ENCODE measurements around the gene TNS3. TPM values are rescaled to one million over a fixed set of nuclear protein-coding genes. Genes with fewer than 3 reads are reported as not detected.
A peak's percentile ranks its signal among the peaks of the same experiment; 100 is the strongest.

TNS3 gene
- polyA plus RNA-seq, 3 donors: 5.2 to 30.3 (median 7.9) TPM

GRCh38 chr7:47540387-47541350 lies 41.2 kb downstream of the TNS3 start:
- H2AFZ ChIP-seq (ENCODE audit: insufficient read depth, low read depth, low read length, poor library complexity, severe bottlenecking): no peak overlapping the region
- peaks cover 0 to 16% of the 10 kb centered on the region in 2 donors for H3K27me3 ChIP-seq (ENCODE audit: control insufficient read depth in 2 of 2, insufficient read depth in 2 of 2, low read length in 2 of 2)
- H3K4me3 Mint-ChIP-seq: no peak overlapping the region
- H3K9me3 Mint-ChIP-seq: peaks cover 0 to 3% (median 0%) of the 10 kb centered on the region in 7 donors
- WGBS (ENCODE audit: insufficient coverage): 77% methylated on average over 13 of the region's 22 CpGs
- peaks cover 57% of the 10 kb centered on the region for H3K4me1 Mint-ChIP-seq
- no peak for DNase-seq
- peaks cover 56 to 57% of the 10 kb centered on the region in 2 donors for H3K36me3 Mint-ChIP-seq
- H4K20me1 ChIP-seq (ENCODE audit: insufficient read depth, low read length): peaks cover 100% of the 10 kb centered on the region
- H3K27ac Mint-ChIP-seq: peak overlapping the region in 5 of 7 donors; percentile 6 to 52 (median 45)
- peaks cover 7 to 17% of the 10 kb centered on the region in 2 donors for H3K4me1 ChIP-seq (ENCODE audit: control insufficient read depth in 1 of 2, insufficient read depth in 2 of 2, low read length in 2 of 2)
- no peak overlapping the region for H3K4me3 ChIP-seq (replicated peaks in 1 of 3; ENCODE audit: low read depth in 2 of 3, low read length in 3 of 3)
- H3K4me2 ChIP-seq (replicated peaks; ENCODE audit: extremely low read depth, low read length, poor library complexity, severe bottlenecking): no peak overlapping the region
- H3K79me2 ChIP-seq (ENCODE audit: insufficient read depth, low read length): peaks cover 97% of the 10 kb centered on the region
- intact Hi-C loops (cut with micrococcal nuclease): no loop called here
- H3K27ac ChIP-seq (ENCODE audit: low read depth in 1 of 2, low read length in 2 of 2): no peak overlapping the region
- no peaks in the 10 kb centered on the region for H3K9me3 ChIP-seq (replicated peaks in 1 of 2; ENCODE audit: control insufficient read depth in 1 of 2, insufficient read depth in 1 of 2, low read length in 2 of 2)
- no peak overlapping the region for H3K9ac ChIP-seq (ENCODE audit: insufficient read depth, low read length, poor library complexity, severe bottlenecking)
- H3K27me3 Mint-ChIP-seq (ENCODE audit: low read depth in 3 of 3): peaks cover 17 to 30% (median 24%) of the 10 kb centered on the region in 3 donors
- no peak for TF ChIP-seq CTCF (IDR thresholded peaks at IDR 0.05)
- peaks cover 2 to 28% of the 10 kb centered on the region in 2 donors for H3K36me3 ChIP-seq (replicated peaks in 1 of 2; ENCODE audit: control insufficient read depth in 1 of 2, insufficient read depth in 2 of 2, low read length in 2 of 2)

- peak overlapping the region in 1 of 7 donors; percentile 50 for H3K27ac Mint-ChIP-seq
- WGBS (ENCODE audit: insufficient coverage): 94% methylated on average over 3 of the region's 4 CpGs
- H3K36me3 Mint-ChIP-seq: peaks cover 59 to 62% of the 10 kb centered on the region in 2 donors
- H3K27me3 Mint-ChIP-seq (ENCODE audit: low read depth in 3 of 3): peaks cover 17 to 30% (median 24%) of the 10 kb centered on the region in 3 donors
- H3K9me3 Mint-ChIP-seq: peaks cover 0 to 3% (median under 1%) of the 10 kb centered on the region in 7 donors
- Histone ChIP-seq H3K9me3 (replicated peaks in 1 of 2; ENCODE audit: control insufficient read depth in 1 of 2, insufficient read depth in 1 of 2, low read length in 2 of 2) (no peaks in the 10 kb centered on the region), H3K4me1 (ENCODE audit: control insufficient read depth in 1 of 2, insufficient read depth in 2 of 2, low read length in 2 of 2) (peaks cover 7 to 17% of the 10 kb centered on the region in 2 donors), H3K27me3 (ENCODE audit: control insufficient read depth in 2 of 2, insufficient read depth in 2 of 2, low read length in 2 of 2) (peaks cover 0 to 16% of the 10 kb centered on the region in 2 donors), H4K20me1 (ENCODE audit: insufficient read depth, low read length) (peaks cover 100% of the 10 kb centered on the region), H3K9ac (ENCODE audit: insufficient read depth, low read length, poor library complexity, severe bottlenecking) (no peak overlapping the region), H3K4me2 (replicated peaks; ENCODE audit: extremely low read depth, low read length, poor library complexity, severe bottlenecking) (no peak overlapping the region), H3K36me3 (replicated peaks in 1 of 2; ENCODE audit: control insufficient read depth in 1 of 2, insufficient read depth in 2 of 2, low read length in 2 of 2) (peaks cover 2 to 29% of the 10 kb centered on the region in 2 donors), H3K4me3 (replicated peaks in 1 of 3; ENCODE audit: low read depth in 2 of 3, low read length in 3 of 3) (no peak overlapping the region), H3K79me2 (ENCODE audit: insufficient read depth, low read length) (peaks cover 97% of the 10 kb centered on the region), H2AFZ (ENCODE audit: insufficient read depth, low read depth, low read length, poor library complexity, severe bottlenecking) (no peak overlapping the region), H3K27ac (ENCODE audit: low read depth in 1 of 2, low read length in 2 of 2) (no peak overlapping the region)
- TF ChIP-seq CTCF (IDR thresholded peaks at IDR 0.05): no peak
- no peak for DNase-seq
- H3K4me3 Mint-ChIP-seq: no peak overlapping the region
- H3K4me1 Mint-ChIP-seq: peaks cover 62% of the 10 kb centered on the region
- intact Hi-C loops (cut with micrococcal nuclease): no loop called here
Measured at GRCh38 chr7:47540053-47540386, 41.9 kb downstream of the TNS3 start.

All from CD14-positive monocyte (primary cell).